Left forelimb (tissue), 1 donor: Measurements from ENCODE around the gene PCP4.

Experiments used
- DNase-seq: peaks from one replicate; pipeline ENCODE4 v3.0.0-alpha.2; 2018; ENCODE audit warnings: low spot score

PCP4 gene

DNA sequence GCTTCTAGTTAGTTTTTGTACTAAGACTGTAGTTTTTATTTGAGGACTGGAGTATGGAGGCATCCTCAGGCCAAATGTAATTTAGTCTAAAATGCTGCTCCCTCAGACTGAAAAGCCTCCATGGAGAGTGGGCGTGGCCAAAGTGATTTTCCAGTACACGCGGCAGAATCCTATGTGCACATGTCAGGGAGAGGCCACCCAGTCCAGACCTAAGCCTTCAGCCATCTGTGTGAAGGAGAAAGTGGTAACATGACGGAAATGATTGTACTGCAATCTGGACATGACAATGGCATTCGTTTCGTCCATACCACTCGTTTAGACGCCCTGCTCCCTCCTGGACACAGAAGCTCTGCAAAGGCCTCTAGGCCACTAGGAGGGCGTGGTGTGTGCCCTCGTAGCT, 56.2 kb downstream of the PCP4 start:
- no peak for DNase-seq

DNA sequence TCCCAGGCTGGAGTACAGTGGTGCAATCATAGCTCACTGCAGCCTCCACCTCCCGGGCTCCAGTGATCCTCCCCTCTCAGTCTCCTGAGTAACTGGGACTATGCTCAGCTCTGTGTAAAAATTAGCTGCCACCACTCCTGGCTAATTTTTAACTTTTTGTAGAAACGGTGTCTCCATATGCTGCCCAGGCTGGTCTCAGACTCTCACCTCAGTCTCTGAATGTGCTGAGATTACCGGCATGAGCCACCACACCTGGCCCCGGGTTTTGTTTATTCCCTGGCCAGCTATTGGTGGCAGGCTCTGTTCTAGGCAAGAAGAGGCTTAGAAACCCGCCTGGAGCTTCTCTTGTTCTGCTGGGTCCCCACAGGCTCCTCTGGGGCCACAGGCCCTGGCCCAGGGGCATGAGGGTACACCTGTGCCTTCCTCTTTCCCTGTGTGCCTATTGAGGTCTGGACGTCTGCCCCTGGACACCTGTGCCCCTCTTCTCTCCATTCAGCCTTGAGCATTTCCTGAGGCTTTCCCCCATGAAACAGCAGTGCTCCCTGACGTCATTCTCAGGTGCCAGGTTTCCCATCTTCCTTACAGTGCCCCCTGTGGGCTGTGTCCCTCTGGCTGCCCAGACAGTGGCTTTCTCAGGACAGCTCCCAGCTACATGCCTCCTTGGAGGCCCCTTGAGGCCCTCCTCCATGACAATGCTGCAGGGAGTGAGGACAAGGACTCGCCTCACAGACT, 57.5 kb downstream of the PCP4 start:
- no peak for DNase-seq

DNA sequence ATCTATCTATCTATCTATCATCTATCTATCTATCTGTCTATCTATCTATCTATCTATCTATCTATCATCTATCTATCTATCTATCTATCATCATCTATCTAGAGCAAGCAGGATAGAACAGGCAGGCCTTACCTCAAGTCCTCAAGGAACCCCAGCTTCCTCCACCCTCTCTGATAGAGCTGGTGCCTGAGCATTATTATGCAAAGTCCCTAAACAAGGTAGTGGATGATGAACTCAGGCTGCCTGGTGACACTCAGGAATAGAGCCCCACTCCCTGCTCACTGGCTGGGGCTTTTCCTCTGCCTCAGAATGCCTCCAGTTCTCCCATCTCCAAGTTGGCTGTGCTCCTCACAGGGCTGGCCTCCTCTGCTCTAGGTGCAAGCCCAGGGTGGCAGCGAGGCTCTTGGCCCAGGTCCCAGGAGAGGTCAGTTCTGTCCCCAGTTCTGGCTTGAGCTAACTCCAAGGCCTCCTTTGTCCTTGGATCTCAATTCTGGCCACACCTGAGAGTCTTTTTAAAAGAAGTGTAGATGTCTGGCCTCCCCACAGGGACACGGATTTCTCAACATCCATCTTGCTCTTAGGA, 60.2 kb downstream of the PCP4 start:
- DNase-seq = no peak

DNA sequence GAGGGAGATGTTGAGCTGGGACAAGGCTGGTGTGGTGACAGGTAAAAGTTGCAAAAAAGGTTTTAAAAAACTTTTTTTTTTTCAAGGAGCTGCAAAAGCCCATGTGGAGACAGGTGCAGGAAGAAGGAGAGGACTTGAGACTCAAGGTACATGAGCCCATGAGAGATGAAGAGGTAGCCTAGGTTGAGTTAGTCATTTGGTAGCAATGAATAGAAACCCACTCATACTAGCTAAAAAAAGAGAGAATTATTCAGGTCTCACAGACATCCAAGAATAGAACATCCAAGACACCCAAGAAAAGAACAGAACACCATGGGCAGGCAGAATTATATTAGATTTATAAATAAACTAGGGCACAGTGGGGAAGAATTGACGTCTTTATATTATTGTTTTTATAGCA, 65.1 kb downstream of the PCP4 start:
- DNase-seq = no peak

DNA sequence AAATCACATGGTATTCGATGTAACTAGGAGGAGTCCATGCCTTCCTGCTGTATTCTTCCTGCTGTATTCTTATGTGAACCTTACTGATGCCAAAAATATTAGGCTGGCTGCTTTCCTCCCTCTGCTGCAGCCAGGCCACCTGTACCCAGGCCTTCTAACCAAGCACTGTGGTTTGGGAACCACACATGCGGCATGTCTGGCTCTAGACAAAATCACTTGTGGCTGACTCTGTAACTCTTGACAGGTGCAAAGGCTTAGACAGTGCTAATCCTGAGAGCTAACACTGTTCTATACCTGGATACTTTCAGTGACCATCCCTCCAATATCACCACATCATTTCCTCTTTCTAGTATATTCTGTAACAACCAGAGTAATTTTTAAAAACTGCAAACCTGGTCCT, 67.7 kb downstream of the PCP4 start:
- DNase-seq = no peak

DNA sequence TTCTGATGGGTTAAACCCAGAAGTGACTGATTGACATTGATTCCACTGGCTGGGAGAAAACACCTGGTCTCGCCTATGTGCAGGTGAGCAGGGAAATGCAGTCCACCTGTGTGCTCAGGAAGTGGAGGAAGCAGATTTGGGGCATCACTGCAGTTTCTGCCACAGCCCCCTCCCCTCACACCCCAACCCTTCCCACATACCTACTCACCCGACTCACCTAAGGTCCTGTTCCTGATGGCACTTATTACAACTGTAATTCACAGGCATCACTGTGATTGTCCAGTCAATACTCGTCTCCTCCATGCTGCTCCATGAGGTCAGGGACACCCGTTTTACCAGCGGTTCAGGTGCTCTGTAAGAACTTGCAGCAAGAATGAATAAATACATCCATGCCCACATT, 68.5 kb downstream of the PCP4 start:
- no peak for DNase-seq

DNA sequence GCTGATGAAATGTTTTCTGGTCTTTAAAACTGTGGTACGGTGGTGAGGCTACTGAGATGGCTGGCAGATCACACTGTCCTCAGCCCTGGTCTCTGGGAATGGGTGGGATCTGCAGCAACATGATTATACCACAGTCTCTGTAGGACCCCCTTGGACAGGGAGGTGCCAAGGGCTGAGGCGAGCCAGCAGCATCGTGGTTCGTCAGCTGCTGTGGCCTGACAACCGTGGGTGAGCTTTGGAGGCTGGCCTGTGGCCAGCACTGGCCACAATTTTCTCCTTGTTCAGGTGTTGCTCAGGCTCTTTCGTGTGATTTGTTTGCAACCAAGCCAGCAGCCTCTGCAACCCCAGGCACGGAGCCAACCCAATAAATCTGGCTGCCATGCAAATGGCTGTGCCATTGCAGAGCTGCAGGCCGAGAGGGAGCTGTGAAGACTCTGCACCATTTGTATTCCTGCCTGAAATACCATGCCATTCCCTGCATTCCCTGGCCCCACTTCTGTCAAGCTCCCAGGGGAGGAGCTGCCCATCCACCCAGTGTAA, 70.9 kb downstream of the PCP4 start:
- DNase-seq = no peak

DNA sequence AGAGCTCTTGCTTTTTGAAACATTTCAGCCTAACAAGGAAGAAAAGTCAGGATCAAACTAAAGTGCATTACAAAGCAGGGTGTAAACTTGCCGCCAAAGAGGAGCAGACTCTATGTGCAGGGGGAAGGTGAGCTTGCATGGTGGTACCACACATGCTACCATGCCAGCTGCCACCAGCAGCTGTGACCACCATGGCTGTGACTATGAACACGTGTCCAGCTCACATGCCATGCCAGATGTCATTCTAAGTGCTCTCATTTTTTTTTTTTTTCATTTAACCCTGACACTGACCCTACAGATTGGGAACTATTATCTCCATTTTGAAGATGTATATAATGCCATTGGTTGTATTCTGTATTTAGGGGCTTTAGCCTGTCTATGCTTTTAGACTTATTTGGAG, 79.0 kb downstream of the PCP4 start:
- no peak for DNase-seq

DNA sequence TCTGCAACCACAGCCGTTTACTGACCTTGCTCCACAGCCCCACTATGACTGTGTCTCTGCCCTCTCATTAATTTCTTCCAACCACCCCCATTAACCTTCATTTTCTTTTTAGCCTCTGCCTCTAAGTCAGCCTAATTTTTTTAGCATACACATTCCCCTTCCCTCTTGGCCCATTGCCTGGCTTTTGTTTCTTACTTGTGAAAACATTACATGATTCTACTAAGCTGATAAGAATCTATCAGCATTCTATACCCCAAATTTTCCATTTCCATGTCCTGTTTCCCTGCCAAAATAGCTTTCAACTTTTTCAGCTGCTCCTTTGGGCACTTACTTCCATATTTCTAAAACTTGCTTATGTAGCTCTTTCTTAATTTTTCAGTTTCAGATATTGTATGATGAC, 79.8 kb downstream of the PCP4 start:
- no peak for DNase-seq

DNA sequence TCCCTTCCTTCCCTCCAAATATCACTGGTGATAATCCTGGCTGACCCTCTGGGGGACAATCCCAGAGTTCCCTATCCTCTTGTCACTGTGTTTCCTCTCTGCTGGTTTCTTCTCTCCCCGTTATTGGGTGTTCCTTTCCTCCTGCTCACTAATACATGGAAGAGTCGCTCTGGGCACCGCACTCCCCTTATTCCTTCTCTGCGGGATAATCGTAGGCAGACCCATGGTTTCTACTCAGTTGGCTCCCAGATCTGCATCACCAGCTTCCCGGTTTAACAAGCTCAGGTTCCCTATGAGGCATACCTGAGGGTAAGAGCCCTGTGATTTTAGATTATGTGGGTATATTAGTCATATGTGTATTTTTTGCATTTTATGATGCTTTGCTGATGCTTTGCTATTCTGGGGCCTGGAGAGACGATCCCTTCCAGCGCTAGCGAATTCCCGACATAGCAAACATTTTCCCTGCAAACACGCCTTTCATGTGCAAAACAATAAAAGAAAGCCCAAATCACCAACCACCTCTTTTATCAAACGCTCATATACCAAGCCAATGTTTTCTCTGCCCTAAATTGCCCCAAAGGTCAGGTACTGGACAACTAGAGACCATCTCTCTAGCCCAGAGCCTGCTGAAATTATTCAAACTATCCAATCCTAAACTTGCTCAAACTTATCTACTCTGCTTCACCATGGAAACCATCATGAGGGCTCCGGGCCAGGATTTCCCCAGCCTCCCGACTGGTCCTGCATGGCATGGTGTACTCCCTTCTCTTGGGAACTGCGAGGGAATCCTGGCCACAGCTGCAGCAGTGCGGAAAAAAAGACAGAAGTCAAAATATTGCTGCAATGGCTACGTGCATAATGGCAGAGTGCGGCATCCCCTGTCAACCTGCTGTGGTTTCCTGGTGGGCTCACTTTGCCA, 84.2 kb downstream of the PCP4 start:
- DNase-seq = no peak

DNA sequence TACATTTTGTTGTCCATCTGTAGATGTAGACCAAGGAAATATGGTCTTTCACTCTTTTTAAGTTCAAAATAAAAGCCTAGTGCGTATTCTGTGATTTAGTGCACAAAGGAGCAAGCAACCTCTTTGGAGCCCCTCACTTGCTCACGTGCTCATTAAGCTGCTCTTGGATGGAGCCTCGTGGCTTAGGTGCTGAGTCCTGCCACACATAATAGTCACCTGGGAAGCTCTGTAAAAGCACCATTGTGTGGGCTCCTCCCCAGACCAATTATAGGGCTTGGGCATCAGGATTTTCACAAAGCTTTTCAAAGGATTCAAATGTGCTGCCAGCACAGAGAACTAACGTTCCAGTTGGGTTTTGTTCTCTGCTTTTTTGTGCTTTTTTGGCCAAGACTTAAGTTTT, 85.0 kb downstream of the PCP4 start:
- no peak for DNase-seq

DNA sequence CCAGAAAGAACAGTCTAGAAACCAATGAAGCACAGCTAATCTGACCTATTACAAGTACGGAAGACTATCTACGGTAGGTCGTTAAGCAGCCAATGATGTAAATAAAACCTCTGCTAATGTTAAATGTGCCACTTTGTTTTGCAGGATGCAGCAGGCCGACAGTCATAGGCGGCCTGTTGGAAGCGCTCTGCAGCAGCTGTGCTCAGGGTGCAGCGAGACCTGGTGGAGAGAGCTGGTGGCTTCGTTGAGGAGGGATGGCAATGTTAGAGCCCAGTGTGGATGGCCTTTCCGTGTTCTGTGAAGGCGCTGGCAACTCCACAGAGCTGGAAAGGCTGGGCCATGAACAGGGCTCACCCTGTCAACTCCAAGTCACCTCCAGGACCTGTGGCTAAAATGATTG, 87.3 kb downstream of the PCP4 start:
- no peak for DNase-seq

DNA sequence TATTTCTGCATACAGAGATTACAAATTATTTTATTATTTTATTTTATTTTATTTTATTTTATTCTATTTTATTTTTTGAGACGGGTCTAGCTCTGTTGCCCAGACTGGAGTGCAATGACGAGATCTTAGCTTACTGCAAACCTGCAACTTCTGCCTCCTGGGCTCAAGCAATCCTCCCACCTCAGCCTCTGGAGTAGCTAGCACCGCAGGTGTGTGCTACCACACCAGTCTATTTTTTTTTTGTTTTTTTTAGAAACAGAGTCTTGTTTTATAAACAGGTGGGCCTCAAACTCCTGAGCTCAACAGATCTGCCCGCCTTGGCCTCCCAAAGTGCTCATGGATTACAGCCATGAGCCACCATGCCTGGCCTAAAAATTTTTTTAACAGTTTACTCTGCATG, 88.1 kb downstream of the PCP4 start:
- no peak for DNase-seq

DNA sequence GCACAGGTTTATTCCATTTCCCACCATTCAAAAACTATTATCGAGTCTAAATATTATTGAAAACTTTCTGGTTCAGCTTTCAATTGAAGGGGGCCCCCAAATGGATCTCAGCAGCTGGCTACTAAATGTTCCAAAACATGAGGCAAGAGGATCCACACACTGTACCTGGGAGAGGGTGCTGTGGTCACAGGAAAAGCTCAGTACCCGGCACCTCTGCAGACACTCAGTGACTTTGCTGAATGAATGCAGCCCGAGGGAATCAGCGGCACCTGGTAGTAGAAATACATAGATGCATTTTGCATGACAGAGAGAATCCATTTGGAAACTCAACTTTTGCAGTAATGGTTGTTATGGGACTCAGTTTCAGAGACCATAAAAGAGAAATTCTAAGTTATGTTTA, 89.3 kb downstream of the PCP4 start:
- no peak for DNase-seq

DNA sequence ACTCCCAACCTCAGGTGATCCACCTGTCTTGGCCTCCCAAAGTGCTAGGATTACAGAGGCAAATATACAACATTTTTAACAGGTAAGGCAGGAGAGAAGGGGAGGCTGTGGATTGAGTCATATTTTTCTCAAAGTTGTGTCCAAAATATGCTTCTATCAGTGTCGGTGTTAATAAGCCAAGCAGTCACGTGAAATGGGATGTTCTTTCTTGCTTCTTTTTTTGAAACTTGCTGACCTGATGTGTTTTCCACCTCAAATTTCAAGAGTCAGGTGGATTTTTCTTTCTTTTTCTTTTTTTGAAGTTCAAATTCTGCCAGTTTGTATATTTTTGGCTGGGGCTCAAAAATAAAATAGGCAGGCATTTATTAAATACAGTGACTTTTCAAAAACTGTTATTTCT, 91.5 kb downstream of the PCP4 start:
- no peak for DNase-seq

DNA sequence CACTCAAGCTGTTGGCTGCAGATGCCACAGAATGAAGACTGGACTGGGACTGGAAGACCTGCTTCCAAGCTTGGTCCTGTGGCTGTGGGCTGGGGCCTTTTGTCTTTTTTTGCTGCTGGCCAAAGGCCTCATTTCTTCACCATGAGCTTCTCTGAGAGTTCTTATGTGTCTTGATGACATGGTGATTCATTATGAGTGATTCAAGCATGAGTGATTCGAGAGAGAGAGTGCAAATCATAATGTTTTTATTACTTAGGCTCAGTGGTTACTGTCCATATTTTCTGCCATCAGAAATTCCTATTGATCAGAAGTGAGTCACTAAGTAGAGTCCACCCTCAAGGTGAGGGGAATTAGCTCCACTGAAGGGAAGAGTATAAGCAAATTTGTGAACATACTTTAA, 94.0 kb downstream of the PCP4 start:
- DNase-seq = no peak

DNA sequence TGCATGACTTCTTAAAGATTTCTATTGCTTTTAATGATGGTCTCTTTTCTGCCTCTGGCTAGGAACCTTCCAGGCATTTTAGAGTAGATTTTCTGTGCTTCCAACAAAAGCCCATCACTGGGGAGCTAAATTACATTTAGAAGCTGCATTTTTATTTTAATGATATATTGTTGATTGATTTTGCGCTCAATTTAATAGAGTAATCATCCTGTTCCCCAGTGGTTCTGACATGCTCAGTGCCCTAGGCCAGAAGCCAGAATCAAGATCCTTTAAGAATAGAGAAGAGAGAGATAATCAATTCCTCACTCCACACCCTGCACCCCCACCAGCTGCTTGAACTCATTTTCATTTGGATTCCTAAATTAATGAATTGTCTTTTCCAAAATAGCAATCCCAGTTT, 97.8 kb downstream of the PCP4 start:
- DNase-seq = no peak

DNA sequence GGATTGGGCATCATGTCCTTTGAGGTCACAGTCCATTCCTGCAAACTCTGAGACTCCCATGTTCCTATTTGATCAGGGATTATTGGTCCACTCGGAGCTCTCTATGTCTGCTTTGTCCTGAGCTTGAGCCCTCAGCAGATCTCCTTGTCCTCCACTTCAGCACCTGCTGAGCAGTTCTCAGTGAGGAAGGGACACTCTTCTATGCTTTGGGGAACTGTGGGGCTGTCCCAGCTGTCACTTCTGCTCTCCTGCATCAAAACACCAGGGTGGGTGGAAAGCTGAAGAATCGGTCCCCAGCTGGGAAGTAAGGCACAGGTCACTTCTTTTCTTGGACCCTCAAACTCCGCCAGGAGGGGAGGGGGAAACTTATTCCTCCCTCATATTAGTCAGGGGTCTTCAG, 99.5 kb downstream of the PCP4 start:
- no peak for DNase-seq

DNA sequence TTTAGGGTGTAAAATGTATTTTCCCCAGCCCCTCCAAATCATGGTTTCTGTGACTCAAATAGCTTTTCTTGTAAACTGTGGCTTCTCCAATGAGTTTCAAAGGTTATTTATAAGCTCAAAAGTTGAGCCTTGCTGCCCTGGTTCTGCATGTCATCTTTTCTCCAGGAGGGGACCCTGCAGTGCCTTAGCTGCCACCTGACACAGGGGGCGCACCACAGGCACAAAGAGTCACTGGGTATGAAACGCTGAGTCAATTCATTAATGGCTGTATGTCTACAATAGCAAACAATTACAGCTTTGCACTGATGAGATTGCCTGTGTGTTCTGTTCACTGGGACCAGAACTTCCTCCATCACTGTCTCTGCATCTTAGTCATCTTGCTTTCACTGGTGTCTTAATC, 100.8 kb downstream of the PCP4 start:
- DNase-seq = no peak

DNA sequence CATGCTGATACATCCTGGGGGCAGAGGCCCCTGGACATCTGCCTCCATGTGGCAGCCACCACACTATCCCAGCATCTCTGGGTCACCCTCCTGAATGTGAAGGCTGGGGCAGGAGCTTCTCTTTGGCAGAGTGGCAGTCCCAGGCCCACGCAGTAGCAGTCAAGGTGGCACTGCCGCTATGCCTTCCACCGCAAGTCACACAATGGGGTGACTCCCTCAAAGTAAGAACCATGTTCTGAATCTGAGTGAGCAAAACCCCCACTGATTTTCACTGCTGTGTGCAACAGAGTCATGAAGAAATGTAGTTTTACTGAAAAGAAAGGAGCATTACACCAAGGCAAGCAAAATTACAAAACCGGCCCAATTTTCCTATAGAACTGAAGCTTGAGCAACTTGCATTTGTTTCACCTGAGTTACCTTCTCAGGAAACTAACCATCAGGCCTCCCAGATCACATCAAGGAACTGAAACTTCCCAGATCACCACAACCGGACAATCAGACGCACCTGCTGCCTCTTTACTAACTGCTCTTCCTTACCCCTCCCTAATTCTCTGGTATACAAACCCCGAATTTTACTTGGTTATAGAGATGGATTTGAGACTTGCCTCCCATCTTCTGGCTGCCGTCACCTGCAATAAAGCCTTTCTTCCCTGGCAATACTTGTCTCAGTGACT, 102.6 kb downstream of the PCP4 start:
- no peak for DNase-seq

DNA sequence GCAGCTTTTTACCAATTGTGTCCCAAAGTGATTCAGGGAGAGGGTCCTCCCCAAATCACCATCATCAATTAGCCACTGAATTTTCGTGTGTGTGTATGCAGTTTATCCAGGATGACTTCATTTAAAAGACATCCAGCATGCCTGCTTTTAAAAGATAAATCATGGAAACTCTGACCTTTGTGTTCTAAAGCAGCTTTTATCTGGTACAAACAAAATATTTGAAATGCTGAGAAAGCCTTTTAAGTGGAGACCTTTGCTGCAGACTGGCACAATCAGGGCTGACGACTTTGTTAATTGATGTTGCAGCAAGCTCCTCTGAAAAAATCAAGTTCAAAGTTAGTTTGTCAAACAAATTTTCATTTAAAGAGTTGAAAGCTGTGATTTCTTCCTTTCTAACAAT, 104.7 kb downstream of the PCP4 start:
- no peak for DNase-seq

DNA sequence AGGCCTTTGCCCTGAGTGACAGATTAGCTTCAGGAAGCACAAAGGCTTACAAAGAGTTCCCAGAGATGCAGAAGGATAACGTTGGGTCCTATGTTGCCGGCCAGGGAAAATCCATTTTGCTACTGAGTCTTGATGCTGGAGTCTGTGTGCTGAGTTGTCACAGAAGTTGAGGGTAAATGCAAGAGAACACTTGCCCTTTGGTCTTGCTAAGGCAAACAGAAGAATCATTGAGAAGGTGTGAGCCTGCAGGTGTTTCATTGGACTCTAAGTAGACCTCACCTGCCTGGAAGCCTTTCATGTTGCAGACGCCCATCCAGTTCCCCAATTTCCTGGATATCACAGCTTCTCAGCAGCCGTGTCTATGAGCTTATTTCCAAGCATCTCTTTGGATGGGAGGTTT, 105.2 kb downstream of the PCP4 start:
- DNase-seq = no peak
